Measurements from ENCODE around the gene GBX2.
"Not testable (repeated sequence)": the region's sequence is repeated elsewhere in the genome, so short reads cannot be mapped to it uniquely, and the experiment has no call there.

The GBX2 gene

GRCh38 chr2:236143811-236144210, 24.4 kb downstream of the GBX2 start:
- DNase-seq: no peak

- DNase-seq: not testable (repeated sequence)
Observed at GRCh38 chr2:236141616-236142015, 26.6 kb downstream of the GBX2 start.

- no peak for DNase-seq
Observed at GRCh38 chr2:236137066-236137465, 31.1 kb downstream of the GBX2 start.

- no peak for DNase-seq
Observed at GRCh38 chr2:236136538-236136937, 31.6 kb downstream of the GBX2 start.

- no peak for DNase-seq
Observed at GRCh38 chr2:236133410-236134012, 34.7 kb downstream of the GBX2 start.

GRCh38 chr2:236131073-236131692, 37.0 kb downstream of the GBX2 start:
- DNase-seq: no peak

- DNase-seq: no peak
Observed at GRCh38 chr2:236130349-236130998, 37.7 kb downstream of the GBX2 start.

- DNase-seq: no peak
Observed at GRCh38 chr2:236129935-236130334, 38.3 kb downstream of the GBX2 start.

- no peak for DNase-seq
Observed at GRCh38 chr2:236128321-236128720, 39.9 kb downstream of the GBX2 start.

- no peak for DNase-seq
Observed at GRCh38 chr2:236127010-236127409, 41.2 kb downstream of the GBX2 start.

- DNase-seq: no peak
Observed at GRCh38 chr2:236125541-236125940, 42.6 kb downstream of the GBX2 start.

- no peak for DNase-seq
Observed at GRCh38 chr2:236124182-236124893, 43.8 kb downstream of the GBX2 start.

GRCh38 chr2:236123716-236124115, 44.5 kb downstream of the GBX2 start:
- no peak for DNase-seq

- DNase-seq: no peak
Observed at GRCh38 chr2:236122236-236122635, 46.0 kb downstream of the GBX2 start.

GRCh38 chr2:236121546-236121945, 46.6 kb downstream of the GBX2 start:
- DNase-seq: no peak

GRCh38 chr2:236120829-236121228, 47.4 kb downstream of the GBX2 start:
- DNase-seq: no peak

- DNase-seq: no peak
Observed at GRCh38 chr2:236120141-236120601, 48.0 kb downstream of the GBX2 start.

- no peak for DNase-seq
Observed at GRCh38 chr2:236119476-236119875, 48.7 kb downstream of the GBX2 start.

- DNase-seq: no peak
Observed at GRCh38 chr2:236119003-236119402, 49.2 kb downstream of the GBX2 start.

- DNase-seq: no peak
Observed at GRCh38 chr2:236117861-236118269, 50.3 kb downstream of the GBX2 start.

GRCh38 chr2:236117401-236117800, 50.8 kb downstream of the GBX2 start:
- no peak for DNase-seq

Data from activated naive CD4-positive, alpha-beta T cell treated with anti-CD3 and anti-CD28 coated beads, Interleukin-2, amount 50 U/mL, for 16 hours (primary cell).